DMS 273 treated with DMSO at 0.1 percent for 48 hours (cell line): ENCODE data around the gene RINL.
"Not testable (repeated sequence)": the region's sequence is repeated elsewhere in the genome, so short reads cannot be mapped to it uniquely, and the experiment has no call there.

ENCODE experiments used
- DNase-seq: peaks from one replicate; lab custom pipeline; 2025; lab: John Stamatoyannopoulos, UW

Gene RINL

DNA sequence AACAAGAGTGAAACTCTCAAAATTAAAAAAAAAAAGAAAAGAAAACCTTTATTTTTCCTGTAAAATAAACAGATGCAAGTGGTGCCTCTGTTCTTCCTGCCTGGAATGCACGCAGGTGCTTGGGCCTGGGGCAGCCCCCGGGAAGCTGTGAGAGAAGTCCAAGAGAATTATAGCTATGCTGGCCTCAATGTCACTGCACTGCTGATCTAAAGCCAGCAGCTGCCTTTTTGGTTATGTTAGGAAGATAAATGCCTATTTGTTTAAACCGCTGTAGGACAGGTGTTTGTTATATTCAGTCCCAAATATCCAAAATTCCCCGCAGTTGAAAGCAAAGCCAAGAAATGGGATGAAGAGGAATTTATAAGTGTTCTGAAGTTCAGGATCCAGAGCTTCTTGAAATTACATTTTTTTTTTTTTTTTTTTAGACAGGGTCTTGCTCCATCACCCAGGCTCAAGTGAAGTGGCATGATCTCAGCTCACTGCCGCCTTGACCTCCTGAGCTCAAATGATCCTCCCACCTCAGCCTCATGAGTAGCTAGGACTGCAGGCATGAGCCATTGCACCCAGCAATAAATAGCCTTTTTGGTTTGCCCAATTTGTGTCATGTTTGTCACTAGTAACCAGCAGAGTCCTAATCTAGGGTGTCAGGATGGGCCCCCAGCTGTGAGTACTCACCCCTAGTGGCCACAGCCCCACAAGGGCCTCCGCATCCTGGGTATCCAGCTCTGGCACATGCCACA lies 2.2 kb downstream of the RINL start:
- DNase-seq = no peak

DNA sequence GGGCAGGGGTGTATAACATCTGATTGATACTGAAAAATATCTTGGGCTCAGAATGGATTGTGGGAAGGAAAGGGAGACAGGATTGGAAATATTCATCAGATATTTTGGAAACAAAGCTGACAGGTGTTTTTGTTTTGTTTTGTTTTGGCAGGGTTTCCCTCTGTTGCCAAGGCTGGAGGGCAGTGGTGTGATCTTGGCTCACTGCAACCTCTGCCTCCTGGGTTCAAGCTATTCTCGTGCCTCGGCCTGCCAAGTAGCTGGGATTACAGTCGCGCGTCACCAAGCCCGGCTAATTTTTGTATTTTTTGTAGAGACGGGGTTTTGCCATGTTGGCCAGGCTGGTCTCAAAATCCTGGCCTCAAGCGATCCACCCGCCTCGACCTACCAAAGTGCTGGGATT lies 4.7 kb downstream of the RINL start:
- DNase-seq = not testable (repeated sequence)

DNA sequence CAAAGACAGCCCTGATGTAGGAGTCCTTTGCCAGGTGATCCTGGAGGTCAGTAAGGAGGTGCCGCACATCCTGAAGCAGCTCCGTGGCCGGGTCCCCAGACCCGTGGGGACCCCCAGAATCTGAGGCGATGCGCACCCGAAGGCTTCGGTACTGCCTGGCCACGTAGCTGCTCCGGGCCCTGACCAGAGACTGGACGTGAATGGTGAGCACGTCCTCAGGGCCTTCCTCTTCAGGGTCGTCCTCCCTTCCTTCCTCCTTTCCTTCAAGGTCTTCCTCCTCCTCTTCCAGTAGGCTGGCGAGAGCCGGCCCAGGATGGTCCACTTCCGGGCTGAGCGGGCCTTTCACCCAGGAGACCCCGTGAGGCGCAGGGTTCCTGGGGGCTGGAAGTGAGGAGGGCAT lies 7.5 kb downstream of the RINL start:
- DNase-seq = no peak

DNA sequence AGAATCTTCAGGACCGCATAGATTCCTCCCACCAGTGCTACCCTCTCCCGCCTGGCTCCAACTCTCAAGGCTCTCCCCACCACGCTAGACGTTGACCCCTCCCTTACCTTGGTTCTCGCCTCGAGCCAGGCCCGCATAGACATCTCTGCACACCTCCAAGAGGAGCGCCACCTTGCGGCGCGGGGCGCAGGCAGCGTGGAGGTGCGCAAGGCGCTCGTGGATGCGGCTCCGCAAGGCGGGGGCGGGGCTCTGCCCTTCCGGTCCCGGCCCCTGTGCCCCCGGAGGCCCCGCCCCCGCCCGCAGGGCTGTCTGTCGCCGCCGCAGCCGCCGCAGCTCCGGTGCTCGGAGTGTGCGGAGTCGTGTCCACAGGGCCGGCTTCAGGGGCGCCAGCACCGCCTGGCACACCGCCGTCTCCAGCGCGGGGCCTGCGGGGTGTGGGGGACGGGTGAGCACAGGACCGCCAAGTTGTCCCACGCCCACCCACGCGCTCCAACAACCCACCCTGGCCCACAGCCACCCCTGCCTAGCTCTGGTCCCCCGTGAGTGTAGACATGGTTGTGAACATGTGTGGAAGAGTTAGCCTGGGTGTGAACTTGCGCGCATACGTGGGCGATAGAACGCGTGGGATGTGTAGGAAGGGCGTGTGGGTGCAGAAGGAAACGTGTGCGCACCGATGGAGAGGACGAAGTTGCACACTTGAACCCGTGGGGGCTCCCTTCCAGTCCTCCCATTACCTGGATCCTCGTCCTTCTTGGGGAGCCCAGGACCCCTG lies 8.1 kb downstream of the RINL start:
- no peak for DNase-seq

DNA sequence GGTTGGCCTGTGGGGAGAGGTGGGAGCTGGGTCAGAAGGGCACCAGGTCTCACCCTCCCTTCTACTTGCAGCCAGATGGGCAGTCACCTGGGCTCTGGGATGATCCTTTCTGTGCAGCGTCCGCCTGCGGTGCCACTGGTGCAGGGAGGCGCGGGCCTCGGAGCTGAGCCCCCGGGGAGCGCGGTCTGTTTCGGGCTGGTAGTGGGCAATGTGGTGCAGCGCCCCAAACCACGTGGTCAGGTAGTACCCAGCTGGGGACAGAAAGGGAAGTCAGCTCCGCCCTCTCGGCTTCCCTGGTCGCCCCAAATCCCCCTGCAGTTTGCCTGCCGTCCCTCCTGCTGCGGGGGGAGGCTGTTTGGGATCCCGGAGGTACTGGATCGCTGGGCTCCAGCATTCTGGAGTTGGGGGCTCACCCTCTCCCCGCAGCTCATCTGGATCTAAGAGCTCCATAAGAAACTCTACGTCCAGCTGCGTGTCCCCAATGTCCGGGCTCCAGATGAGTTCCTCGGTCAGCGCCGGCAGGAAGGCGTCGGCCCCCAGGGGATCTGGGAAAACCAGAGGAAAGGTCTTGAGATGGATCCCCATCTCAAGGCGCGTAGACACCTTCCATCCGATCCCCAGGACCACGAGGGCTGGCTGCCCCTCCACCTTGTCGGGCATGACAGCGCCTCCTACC lies 8.8 kb downstream of the RINL start:
- no peak for DNase-seq

DNA sequence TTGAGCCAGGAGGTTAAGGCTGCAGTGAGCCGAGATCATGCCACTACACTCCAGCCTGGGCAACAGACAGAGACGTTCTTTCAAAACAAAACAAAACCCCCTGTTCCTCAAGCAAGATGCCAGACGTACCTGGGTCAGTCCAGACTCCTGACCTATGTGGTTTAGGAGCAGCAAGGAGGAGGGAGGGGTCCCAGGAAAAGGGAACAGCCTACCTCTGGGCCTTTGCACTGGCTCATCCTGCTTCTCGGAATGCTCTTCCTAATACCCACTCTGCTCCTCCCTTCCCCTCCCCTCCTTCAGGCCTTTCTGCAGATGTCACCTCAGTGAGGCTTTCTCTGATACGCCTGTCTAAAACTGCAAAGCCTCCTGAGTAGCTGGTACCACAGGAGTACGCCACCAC lies 9.5 kb downstream of the RINL start:
- DNase-seq = no peak

DNA sequence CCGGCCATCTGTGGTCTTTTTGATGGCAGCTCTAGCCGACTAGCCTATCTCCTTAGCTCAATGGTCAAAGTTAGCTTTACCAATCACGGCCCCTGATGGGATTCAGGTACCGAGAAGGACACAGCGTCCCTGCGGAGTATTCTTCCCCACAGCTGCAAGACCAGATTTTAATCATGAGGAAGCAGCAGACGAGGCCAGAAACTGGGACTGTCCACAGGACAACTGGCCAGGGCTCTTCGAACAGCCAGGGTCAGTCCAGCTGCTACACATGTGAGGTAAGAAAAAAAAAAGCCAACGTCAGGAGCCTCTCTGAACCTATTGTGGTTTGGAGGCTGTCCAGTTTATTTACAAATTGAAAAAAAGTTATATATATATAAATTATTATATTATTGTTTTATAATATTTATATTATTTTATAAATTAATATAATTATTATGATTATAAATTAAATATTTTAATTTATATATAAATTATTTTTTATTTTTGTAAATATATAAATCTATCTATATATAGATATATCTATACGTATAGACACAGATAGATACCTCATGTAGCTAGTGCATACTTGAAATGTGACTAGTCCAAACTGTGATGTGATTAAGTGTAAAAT lies 10.8 kb downstream of the RINL start:
- DNase-seq = no peak

DNA sequence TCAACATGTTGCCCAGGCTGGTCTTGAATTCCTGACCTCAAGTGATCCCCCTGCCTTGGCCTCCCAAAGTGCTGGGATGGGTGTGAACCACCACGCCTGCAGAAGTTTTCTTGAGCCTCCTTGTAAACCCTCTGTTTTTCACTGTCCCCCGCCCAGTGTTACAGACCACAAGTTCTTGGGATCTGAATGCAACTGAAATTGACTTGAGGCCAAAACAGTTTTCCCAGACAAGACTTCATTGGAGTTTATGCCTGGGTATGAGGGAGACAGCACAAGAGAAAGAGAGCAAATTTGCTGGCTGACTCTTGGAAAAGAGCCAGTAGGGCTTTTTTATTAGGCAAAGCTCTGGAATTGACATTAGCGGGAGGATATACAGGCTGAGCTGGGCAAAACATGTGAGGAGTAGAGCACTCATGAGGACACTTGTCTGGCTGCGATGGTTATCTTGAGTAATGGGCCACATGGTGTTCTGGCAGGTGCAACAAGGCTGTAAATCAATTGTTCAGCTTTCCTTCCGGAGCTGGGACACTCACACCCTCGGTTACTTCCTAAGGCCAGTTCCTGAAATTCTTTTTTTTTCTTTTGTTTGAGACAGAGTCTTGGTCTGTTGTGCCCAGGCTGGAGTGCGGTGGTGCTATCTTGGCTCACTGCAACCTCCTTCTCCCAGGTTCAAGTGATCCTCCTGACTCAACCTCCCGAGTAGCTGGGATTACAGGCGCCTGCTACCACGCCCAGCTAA lies 15.6 kb downstream of the RINL start:
- DNase-seq = peak; percentile 32

DNA sequence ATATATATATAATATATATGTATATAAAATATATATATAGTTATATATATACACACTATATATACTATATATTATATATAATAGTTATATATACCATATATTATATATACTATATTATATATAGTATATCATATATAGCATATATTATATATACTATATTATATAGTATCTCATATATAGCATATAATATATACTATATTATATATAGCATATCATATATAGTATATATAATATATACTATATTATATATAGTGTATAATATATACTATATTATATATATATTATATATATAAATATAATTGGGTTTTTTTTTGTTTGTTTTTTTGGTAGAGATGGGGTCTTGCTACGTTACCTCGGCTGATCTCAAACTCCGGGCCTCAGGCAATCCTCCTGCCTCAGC lies 16.7 kb downstream of the RINL start:
- no peak for DNase-seq

DNA sequence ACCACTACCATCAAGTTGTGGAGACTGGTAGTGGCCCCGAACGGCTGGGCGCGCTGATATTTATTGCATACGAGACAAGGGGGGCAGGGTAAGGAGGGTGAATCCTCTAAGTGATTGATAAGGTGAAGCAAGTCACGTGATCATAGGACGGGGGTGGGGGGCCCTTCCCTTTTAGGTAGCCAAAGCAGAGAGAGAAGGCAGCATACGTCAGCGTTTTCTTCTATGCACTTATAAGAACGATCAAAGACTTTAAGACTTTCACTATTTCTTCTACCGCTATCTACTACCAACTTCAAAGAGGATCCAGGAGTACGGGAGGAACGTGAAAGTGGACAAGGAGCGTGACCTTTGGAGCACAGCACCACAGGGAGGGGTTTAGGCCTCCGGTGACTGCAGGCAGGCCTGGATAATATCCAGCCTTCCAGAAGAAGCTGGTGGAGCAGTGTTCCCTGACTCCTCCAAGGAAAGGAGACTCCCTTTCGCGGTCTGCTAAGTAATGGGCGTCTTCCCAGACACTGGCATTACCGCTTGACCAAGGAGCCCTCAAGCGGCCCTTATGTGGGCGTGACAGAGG lies 18.4 kb downstream of the RINL start:
- not testable (repeated sequence) for DNase-seq

DNA sequence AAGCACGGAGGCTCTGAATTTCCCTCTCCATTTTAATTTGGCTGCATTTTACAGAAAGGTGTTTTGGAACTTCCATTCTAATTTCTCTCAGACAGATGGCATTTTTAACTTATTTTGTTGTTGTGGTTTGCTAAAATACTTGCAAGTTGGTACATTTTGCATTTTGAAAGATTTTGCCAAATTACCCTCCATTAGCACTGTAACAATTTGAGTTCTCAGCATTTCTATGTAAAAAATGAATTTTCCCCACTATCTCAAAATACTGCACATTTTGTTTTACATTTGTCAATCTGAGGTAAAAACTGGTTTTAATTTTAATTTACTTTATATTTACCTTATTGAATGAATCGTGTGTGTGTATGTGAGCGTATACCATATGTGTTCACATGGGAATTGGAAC lies 21.3 kb downstream of the RINL start:
- no peak for DNase-seq

DNA sequence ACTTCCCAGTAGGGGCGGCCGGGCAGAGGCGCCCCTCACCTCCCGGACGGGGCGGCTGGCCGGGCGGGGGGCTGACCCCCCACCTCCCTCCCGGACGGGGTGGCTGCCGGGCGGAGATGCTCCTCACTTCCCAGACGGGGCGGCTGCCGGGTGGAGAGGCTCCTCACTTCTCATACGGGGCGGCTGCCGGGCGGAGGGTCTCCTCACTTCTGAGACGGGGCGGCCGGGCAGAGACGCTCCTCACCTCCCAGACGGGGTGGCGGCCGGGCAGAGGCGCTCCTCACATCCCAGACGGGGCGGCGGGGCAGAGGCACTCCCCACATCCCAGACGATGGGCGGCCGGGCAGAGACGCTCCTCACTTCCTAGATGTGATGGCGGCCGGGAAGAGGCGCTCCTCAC lies 22.3 kb downstream of the RINL start:
- DNase-seq = not testable (repeated sequence)

DNA sequence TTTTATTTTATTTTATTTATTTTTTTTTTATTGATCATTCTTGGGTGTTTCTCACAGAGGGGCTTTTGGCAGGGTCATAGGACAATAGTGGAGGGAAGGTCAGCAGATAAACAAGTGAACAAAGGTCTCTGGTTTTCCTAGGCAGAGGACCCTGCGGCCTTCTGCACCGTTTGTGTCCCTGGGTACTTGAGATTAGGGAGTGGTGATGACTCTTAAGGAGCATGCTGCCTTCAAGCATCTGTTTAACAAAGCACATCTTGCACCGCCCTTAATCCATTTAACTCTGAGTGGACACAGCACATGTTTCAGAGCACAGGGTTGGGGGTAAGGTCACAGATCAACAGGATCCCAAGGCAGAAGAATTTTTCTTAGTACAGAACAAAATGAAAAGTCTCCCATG lies 23.1 kb downstream of the RINL start:
- not testable (repeated sequence) for DNase-seq

DNA sequence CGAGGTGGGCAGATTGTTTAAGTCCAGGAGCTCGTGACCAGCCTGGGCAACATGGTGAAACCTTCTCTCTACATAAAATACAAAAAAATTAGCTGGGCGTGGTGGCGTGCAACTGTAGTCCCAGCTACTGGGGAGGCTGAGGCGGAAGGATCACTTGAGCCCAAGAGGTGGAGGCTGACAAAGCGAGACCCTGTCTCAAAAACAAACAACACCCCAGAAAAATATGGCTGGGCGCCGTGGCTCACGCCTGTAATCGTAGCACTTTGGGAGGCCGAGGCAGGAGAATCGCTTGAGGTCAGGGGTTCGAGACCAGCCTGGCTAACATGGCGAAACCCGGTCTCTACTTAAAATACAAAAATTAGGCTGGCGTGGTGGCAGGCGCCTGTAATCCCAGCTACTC lies 24.9 kb downstream of the RINL start:
- no peak for DNase-seq

DNA sequence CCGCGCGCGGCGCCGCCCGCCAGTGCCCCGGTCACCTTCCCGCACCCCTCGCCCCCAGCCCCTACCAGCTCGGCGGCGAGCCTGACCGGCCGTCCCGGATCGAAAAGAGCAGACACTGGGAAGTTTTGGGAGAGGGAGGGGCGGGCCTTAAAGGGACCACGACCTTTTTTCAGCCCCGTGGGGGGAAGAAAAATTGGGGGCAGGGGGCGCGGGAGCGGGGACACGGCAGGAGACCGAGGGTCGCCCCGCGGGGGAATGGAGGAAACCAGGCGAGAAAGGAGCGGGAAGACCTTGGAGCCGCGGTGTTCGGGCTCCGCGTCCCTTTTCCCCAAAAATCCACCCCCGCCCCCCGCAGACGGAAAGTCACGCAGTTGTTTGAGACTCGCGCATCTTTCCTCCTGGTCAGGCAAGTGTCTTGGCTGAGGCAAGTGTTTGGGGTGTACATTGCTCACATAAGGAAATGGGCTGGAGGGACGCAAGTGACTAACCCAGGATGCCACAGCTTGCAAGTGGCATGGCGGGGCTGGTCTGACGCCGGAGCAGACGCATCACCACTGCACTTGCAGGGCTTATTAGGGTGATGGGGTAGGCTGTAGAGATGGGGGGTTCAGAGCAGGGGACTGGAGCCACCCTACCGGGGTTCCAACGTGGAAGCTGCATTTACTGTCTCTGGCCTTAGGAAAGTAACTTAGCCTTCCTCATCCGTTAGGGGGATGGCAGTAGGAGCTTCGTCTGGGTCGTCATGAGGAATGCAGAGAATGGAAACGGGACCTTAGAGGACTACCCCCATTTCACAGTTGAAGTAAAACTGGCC lies 25.6 kb downstream of the RINL start:
- DNase-seq = no peak

DNA sequence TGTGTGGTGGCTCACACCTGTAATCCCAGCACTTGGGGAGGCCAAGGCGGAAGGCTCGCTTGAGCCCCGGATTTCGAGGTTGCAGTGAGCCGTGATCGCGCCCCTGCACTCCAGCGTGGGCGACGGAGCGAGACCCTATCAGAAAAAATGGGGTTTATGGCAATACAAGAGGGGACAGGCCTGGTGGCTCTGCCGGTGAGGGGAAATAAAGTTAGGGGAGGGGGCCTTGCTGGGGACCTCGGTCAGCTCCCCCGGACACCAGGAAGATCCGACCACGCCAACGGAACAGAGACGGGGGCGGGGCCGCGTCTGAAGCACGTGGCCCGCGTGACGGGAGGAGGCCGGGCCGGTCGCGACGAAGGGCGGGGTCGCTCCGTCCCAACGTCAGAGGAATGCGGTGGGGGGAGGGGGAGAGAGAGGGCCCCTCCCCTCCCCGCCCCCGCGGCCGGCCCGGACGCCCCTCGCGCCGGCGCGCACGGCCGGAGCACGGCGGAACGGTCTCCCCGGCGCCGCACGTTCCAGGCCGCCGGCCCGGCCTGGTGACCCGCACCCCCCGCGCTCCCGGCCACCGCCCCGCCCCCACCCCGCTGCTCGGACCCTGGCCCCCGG lies 26.3 kb downstream of the RINL start:
- peak; percentile 70 for DNase-seq

DNA sequence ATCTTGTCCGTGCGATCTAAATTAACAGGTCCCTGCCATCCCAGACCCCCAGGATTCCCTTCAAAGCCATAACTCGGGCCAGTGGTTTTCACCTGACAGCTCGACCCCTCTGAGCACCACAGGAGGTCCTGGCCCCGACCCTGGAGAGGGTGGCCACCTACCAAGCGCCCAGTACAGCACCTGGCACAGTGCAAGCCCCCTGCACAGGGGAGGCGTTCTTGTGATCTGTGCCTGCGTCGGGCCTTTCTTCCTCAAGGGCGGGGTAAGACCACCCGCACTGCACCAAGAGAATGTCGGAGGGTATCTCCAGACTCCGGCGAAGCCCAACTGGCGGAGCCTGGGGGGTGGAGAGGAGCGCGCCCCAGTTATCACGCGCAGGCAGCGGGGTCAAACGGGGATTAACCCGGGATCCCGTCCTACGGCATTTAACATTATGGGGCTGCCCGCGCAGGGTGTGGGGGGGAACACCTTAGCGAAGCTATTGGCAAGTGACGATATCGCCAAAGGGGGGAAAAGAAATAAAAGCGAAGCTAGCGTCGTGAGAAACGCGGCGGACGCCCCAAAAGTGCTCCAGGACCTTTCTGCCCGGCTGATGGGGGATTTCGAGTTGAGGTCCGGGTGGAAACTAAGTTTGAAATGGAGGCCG lies 27.0 kb downstream of the RINL start:
- DNase-seq = no peak

DNA sequence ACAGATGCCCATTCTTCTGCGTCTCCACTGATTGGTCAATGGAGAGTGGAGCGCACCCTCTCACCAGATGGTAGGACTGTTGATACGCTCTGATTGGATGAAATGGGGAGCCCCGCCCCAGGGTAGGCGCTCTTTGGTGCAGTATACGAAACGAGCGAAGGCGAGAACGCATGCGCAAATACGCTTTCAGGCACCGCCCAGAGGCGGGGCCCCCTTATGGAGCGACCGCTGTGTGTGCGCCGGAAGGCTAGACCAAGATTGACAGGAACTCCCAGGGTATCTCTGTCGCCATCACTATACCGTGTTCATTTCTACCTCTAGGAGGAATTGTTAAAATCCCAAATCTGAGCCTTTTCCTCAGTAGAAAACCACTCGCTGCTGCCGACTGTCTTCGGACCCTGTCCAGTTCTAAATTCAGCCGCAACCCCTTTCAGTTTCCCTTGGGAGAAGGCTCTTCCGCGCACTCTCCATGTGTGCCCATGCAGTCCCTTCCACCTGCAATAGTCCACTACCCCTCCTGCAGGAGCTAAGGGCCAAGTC lies 27.6 kb downstream of the RINL start:
- no peak for DNase-seq

DNA sequence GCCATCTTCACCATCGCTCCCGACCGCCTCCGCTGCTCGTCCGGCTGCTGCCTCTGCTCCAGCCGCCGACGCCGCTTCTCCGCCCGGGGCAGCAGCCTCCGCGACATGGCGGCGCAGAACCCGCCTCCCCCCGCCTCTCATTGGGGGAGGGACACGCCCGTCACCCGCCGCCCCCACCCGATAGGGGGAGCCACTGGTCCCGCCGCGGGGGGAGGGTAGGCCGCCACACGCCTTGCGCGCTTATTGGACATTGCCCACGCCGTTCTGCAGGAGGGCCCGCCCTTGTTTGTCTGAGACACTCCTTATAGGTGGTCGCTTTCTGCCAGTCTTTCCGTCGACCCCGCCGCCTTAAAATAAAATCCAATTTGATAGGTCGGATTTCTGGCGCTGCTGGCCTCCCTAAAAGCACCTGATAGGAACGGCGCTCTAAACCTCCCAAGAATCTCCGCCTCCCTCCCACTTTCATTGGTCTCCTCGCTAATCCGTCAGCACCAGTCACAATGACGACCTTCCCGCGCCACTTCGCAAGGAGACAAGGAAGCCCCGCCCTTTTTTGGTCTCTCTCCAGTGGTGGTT lies 28.1 kb downstream of the RINL start, which contains the start of gene HNRNPL:
TSS of gene HNRNPL (minus strand) at position 127 of the 576 bp plus-strand sequence. CDS start at position 107, 20 bp downstream.
- DNase-seq = peak; percentile 100
